Activated CD8-positive, alpha-beta T cell treated with anti-CD3 and anti-CD28 coated beads for 36 hours (primary cell): ENCODE results near the gene CNGA1. TPM values are rescaled to one million over a fixed set of nuclear protein-coding genes. Genes with fewer than 3 reads are reported as not detected.
"Not testable (repeated sequence)": the region's sequence is repeated elsewhere in the genome, so short reads cannot be mapped to it uniquely, and the experiment has no call there.

Source experiments
- ATAC-seq: fragments of 200-7000 bp; cut with Tn5 transposase; one replicate; pipeline ENCODE4 v1.10.0; 2021; ENCODE audit warnings: mild to moderate bottlenecking, moderate library complexity
- CTCF ChIA-PET: fragments of 350-600 bp; sonication (Branson Sonifier 250); formaldehyde crosslinking; loops from one replicate; lab custom pipeline; 2021; ENCODE audit warnings: antibody characterized with exemption; lab: Charles Lee
- POLR2A ChIA-PET: fragments of 350-600 bp; sonication (Branson Sonifier 250); formaldehyde crosslinking; loops from one replicate; lab custom pipeline; 2021; ENCODE audit warnings: antibody characterized with exemption; lab: Charles Lee
- DNase-seq: peaks from one replicate; pipeline ENCODE4 v3.0.0-alpha.2; 2020
- H3K27ac Mint-ChIP-seq: one replicate; pipeline ENCODE4 v1.8.0; 2021; ENCODE audit warnings: mild to moderate bottlenecking, mixed read lengths
- H3K27me3 Mint-ChIP-seq: one replicate; pipeline ENCODE4 v1.8.0; 2021; ENCODE audit warnings: mixed read lengths
- H3K36me3 Mint-ChIP-seq: one replicate; pipeline ENCODE4 v1.8.0; 2021; ENCODE audit warnings: low read depth, mixed read lengths
- H3K4me1 Mint-ChIP-seq: one replicate; pipeline ENCODE4 v1.8.0; 2021; ENCODE audit warnings: low read depth, mixed read lengths
- H3K4me3 Mint-ChIP-seq: one replicate; pipeline ENCODE4 v1.8.0; 2021; ENCODE audit warnings: mild to moderate bottlenecking, moderate library complexity, mixed read lengths
- H3K9me3 Mint-ChIP-seq: one replicate; pipeline ENCODE4 v1.8.0; 2021; ENCODE audit warnings: mixed read lengths
- intact Hi-C: fragments of 100-400 bp; cut with micrococcal nuclease; formaldehyde crosslinking; loops from one replicate; pipeline ENCODE4 v1.10.0; 2022
- total RNA-seq, 2 experiments: library from RNA; stranded (reverse); gene quantifications; one replicate each; pipeline ENCODE4 v1.2.3, GENCODE V29; 2021
- TF ChIP-seq, protein P1 (sequence below): fragments of 200-600 bp; IDR thresholded peaks from one replicate; pipeline ENCODE4 v1.8.0; 2022; ENCODE audit warnings: antibody characterized with exemption, mild to moderate bottlenecking

The CNGA1 gene
- total RNA-seq, 2 experiments from 2014 or later: 0.50 TPM; not detected in 1

DNA sequence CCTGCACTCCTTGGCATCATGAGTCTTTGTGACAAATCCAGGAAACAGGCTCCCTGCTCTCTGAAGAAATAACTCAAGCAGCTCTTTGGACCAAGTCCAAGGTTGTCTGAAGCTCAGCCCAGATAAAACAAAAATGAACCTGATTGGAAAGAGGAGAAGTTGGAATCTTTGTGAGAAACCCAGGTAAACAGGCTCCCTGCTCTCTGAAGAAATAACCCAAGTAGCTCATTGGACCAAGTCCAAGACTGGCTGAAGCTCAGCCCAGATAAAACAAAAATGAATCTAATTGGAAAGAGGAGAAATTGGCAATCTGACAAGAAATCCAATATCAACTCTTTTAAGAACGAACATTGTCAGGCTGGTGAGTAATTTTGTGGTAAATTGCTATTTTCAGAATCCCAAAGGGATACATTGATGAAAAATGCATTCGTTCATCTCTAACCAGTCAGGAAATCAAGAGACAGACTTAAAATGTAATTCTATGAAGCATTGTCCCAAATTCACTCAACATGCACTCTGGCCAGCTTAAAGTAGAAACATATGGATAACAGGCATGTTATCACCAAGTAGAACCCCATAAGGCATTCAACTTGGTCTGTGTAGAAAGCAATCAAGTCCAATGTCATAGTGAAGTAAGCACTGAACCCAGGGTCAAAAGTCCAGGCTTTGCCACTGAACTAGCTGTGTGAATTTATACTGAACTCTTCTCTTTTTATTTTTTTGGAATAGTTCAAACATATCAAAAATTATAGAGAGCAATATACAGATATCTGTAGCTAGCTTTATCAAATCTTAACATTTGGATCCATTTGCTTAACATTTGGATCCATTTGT is 85.3 kb downstream of the CNGA1 start:
- ATAC-seq (no peak), DNase-seq (no peak)
- H3K27me3 Mint-ChIP-seq: peaks cover 6% of the 10 kb centered on the region
- no peaks in the 10 kb centered on the region for H3K9me3 Mint-ChIP-seq
- H3K4me3 Mint-ChIP-seq: no peak overlapping the region
- TF ChIP-seq, protein P1, sequence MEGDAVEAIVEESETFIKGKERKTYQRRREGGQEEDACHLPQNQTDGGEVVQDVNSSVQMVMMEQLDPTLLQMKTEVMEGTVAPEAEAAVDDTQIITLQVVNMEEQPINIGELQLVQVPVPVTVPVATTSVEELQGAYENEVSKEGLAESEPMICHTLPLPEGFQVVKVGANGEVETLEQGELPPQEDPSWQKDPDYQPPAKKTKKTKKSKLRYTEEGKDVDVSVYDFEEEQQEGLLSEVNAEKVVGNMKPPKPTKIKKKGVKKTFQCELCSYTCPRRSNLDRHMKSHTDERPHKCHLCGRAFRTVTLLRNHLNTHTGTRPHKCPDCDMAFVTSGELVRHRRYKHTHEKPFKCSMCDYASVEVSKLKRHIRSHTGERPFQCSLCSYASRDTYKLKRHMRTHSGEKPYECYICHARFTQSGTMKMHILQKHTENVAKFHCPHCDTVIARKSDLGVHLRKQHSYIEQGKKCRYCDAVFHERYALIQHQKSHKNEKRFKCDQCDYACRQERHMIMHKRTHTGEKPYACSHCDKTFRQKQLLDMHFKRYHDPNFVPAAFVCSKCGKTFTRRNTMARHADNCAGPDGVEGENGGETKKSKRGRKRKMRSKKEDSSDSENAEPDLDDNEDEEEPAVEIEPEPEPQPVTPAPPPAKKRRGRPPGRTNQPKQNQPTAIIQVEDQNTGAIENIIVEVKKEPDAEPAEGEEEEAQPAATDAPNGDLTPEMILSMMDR: no peak
- intact Hi-C loops: loop anchor here (5.0 kb wide), 1 partner anchor 244 kb away; no protein-coding TSS in a partner anchor
- H3K27ac Mint-ChIP-seq: no peak overlapping the region
- peaks cover 12% of the 10 kb centered on the region for H3K4me1 Mint-ChIP-seq
- no peaks in the 10 kb centered on the region for H3K36me3 Mint-ChIP-seq
- POLR2A ChIA-PET: interaction anchor here (0.7 kb wide), 1 partner anchor 285 kb away, joined by 3 read pairs; no protein-coding TSS in a partner anchor
- CTCF ChIA-PET: interaction anchor here (1.0 to 3.0 kb wide), 5 partner anchors 27 to 262 kb away, joined by 3 to 17 read pairs (median 4); no protein-coding TSS in a partner anchor

DNA sequence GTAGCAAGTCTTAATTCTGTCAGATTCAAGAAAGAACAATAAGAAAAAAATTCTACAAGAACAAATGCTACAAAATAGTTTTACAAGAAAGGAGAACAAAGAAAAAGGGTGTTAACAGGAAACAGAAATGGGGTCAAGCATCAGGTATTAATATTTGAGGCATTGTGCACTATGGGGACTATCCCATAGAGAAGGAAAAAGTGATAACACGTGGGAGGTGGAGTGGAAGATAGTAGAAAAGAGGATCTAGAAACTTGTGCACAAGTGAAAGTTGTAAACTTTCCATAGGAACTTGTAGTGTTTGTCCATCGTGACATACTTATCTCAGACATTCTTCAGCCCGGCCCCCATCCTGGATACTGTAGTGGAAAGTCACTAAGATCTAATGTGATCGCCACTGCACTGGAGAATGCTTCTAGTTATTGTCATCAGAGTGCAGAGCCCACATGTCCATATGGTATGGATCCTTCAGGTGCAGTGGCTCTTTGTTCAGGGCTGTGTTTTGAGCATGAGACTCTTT is 86.7 kb downstream of the CNGA1 start:
- Mint-ChIP-seq H3K27me3 (peaks cover 13% of the 10 kb centered on the region), H3K4me1 (peaks cover 12% of the 10 kb centered on the region), H3K4me3 (no peak overlapping the region), H3K9me3 (no peaks in the 10 kb centered on the region), H3K27ac (no peak overlapping the region), H3K36me3 (no peaks in the 10 kb centered on the region)
- DNase-seq (no peak), ATAC-seq (no peak)
- intact Hi-C loops: loop anchor here (5.0 kb wide), 2 partner anchors 158 to 242 kb away; no protein-coding TSS in a partner anchor
- POLR2A ChIA-PET: no interaction called here
- TF ChIP-seq, protein P1: no peak
- CTCF ChIA-PET: no interaction called here

DNA sequence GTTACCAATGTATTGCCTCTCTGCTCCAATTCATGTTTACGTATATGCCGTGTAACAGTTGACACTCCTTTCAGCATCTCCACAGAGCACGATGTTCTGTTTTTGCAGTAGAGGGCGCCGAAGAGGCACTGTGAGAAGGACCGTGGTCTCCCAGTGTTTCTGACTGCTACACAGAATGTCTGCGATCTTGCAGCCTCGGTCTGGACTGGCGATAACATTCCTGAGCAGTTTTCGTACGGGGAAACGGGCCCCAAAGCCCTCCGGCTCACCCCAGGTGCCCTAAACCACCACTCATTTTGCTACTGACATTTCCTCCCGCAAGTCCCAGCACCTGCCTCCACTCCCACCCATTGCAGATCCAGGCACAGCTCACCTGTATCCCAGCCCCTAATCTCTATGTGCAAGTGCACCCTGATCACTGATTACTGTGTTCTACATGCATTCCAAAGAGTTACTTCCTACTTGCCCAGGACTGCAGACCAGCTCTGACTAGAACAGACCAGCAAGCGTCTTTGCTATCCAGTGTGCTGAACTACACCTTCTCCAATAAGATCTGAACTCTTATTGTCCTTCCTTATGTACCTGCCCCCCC is 89.7 kb downstream of the CNGA1 start:
- POLR2A ChIA-PET: no interaction called here
- peak; percentile 64 for DNase-seq
- H3K36me3 Mint-ChIP-seq: no peaks in the 10 kb centered on the region
- TF ChIP-seq, protein P1: peak; percentile 68
- H3K4me1 Mint-ChIP-seq: peaks cover 12% of the 10 kb centered on the region
- intact Hi-C loops: loop anchor here (5.0 kb wide), 1 partner anchor 161 kb away; no protein-coding TSS in a partner anchor
- ATAC-seq: peak; percentile 99
- CTCF ChIA-PET: interaction anchor here (0.6 to 1.1 kb wide), 4 partner anchors 159 to 258 kb away, joined by 3 to 4 read pairs (median 4); no protein-coding TSS in a partner anchor
- H3K27ac Mint-ChIP-seq: no peak overlapping the region
- H3K27me3 Mint-ChIP-seq: peaks cover 17% of the 10 kb centered on the region
- peak overlapping the region; percentile 22 for H3K4me3 Mint-ChIP-seq
- no peaks in the 10 kb centered on the region for H3K9me3 Mint-ChIP-seq

DNA sequence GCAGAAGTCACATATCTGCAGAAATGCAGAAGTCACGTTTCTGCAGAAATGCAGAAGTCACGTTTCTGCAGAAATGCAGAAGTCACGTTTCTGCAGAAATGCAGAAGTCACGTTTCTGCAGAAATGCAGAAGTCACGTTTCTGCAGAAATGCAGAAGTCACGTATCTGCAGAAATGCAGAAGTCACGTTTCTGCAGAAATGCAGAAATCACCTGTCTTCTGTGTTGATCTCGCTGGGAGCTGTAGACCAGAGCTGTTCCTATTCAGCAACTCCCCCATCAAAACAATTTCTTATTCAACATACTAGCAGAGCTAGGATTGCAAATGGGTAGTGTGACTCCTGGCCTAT is 93.2 kb downstream of the CNGA1 start:
- intact Hi-C loops, ATAC-seq, H3K36me3 Mint-ChIP-seq, DNase-seq, H3K4me1 Mint-ChIP-seq, H3K9me3 Mint-ChIP-seq, H3K4me3 Mint-ChIP-seq, POLR2A ChIA-PET, H3K27ac Mint-ChIP-seq: not testable (repeated sequence)
- CTCF ChIA-PET: interaction anchor here (1.9 kb wide), 1 partner anchor 11 kb away, joined by 5 read pairs; no protein-coding TSS in a partner anchor
- H3K27me3 Mint-ChIP-seq: peaks cover 17% of the 10 kb centered on the region

DNA sequence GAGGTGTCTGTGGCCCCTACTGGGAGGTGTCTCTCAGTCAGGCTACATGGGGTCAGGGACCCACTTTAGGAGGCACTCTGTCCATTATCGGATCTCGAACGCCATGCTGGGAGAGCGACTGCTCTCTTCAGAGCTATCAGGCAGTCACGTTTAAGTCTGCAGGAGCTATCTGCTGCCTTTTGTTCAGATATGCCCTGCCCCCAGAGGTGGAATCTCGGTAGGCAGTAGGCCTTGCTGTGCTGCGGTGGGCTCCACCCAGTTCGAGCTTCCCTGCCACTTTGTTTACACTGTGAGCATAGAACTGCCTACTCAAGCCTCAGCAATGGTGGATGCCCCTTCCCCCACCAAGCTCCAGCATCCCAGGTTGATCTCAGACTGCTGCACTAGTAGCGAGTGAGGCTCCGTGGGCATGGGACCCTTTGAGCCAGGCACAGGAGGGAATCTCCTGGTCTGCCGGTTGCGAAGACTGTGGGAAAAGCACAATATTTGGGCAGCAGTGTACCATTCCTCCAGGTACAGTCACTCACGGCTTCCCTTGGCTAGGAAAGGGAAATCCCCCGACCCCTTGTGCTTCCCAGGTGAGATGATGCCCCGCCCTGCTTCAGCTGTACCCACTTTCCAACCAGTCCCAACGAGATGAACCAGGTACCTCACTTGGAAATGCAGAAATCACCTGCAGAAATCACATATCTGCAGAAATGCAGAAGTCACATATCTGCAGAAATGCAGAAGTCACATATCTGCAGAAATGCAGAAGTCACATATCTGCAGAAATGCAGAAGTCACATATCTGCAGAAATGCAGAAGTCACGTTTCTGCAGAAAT is 93.8 kb downstream of the CNGA1 start:
- peaks cover 17% of the 10 kb centered on the region for H3K27me3 Mint-ChIP-seq
- not testable (repeated sequence) for ATAC-seq
- CTCF ChIA-PET: interaction anchor here (1.9 kb wide), 1 partner anchor 11 kb away, joined by 5 read pairs; no protein-coding TSS in a partner anchor

DNA sequence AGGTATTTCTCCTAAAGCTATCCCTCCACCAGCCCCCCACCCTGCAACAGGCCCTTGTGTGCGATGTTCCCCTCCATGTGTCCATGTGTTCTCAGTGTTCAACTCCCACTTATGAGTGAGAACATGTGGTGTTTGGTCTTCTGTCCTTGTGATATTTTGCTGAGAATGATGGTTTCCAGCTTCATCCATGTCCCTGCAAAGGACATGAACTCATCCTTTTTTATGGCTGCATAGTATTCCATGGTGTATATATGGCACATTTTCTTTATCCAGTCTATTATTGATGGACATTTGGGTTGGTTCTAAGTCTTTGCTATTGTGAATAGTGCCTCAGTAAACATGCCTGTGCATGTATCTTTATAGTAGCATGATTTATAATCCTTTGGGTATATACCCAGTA is 99.3 kb downstream of the CNGA1 start:
- DNase-seq, H3K4me3 Mint-ChIP-seq, intact Hi-C loops, ATAC-seq, H3K27me3 Mint-ChIP-seq, H3K27ac Mint-ChIP-seq, POLR2A ChIA-PET, H3K9me3 Mint-ChIP-seq: not testable (repeated sequence)
- peaks cover 18% of the 10 kb centered on the region for H3K4me1 Mint-ChIP-seq
- H3K36me3 Mint-ChIP-seq: peaks cover 13% of the 10 kb centered on the region
- CTCF ChIA-PET: interaction anchor here (2.0 kb wide), 1 partner anchor 8 kb away, joined by 6 read pairs; no protein-coding TSS in a partner anchor

More for the DNA sequence above, 93.8 kb downstream of the CNGA1 start:
- POLR2A ChIA-PET, H3K4me3 Mint-ChIP-seq, DNase-seq, H3K4me1 Mint-ChIP-seq, H3K9me3 Mint-ChIP-seq, H3K36me3 Mint-ChIP-seq, H3K27ac Mint-ChIP-seq, intact Hi-C loops: not testable (repeated sequence)
